OCI-LY1 (cell line): ENCODE measurements around the gene MRPL47.

ENCODE experiments used
- CTCF ChIP-seq: fragments of 200-600 bp; sonication (generic), shearing (Covaris generic); IDR thresholded peaks from 2 replicates; pipeline ENCODE4 v1.5.1; 2017; ENCODE audit warnings: mild to moderate bottlenecking, antibody characterized with exemption, low read length, moderate library complexity, mixed read lengths
- EZH2 ChIP-seq: fragments of 200-600 bp; sonication (generic), shearing (Covaris generic); IDR thresholded peaks from 2 replicates; pipeline ENCODE4 v1.8.0; 2017; ENCODE audit warnings: borderline replicate concordance, mixed run types, mild to moderate bottlenecking, antibody characterized with exemption, low read length, moderate library complexity, mixed read lengths

- TF ChIP-seq CTCF (no peak), EZH2 (no peak)
Measured at GRCh38 chr3:179622023-179622422, 17.6 kb upstream of the MRPL47 start.
